Gastroesophageal sphincter (tissue), 4 donors: ENCODE data around the gene LARP1B. TPM values are rescaled to one million over a fixed set of nuclear protein-coding genes. Genes with fewer than 3 reads are reported as not detected.

Experiments used
- ATAC-seq: fragments of 150-250 bp; one replicate; pipeline ENCODE4 v1.9.1; 2016; ENCODE audit warnings: mild to moderate bottlenecking, moderate library complexity
- H3K27ac ChIP-seq, 4 donors: fragments of 200-600 bp; sonication (generic) in 3 of 4; 1 replicate in 3 of 4; 2 replicates in 1 of 4; pipeline ENCODE4 v1.5.1; 2016 to 2019
- H3K27me3 ChIP-seq: fragments of 200-600 bp; sonication (generic); one replicate; pipeline ENCODE4 v1.5.1; 2019
- H3K36me3 ChIP-seq, 2 donors: fragments of 200-600 bp; sonication (generic); one replicate each; pipeline ENCODE4 v1.5.1; 2019; ENCODE audit warnings: control low read depth in 1 of 2
- H3K4me1 ChIP-seq, 3 donors: fragments of 200-600 bp; sonication (generic); 1 replicate in 2 of 3; 2 replicates in 1 of 3; pipeline ENCODE4 v1.5.1; 2016 to 2019; ENCODE audit warnings: control low read depth in 2 of 3
- H3K4me3 ChIP-seq, 2 donors: fragments of 200-600 bp; sonication (generic); one replicate each; pipeline ENCODE4 v1.5.1; 2019; ENCODE audit warnings: mild to moderate bottlenecking in 1 of 2, moderate library complexity in 1 of 2
- H3K9me3 ChIP-seq, 3 donors: fragments of 200-600 bp; sonication (generic); one replicate each; pipeline ENCODE4 v1.5.1; 2017 to 2019; ENCODE audit warnings: control low read depth in 2 of 3
- EP300 ChIP-seq: sonication (generic); formaldehyde crosslinking; IDR thresholded peaks from one replicate; pipeline ENCODE4 v1.6.1; 2017; ENCODE audit warnings: antibody characterized with exemption, mild to moderate bottlenecking
- POLR2A ChIP-seq, 2 donors: fragments of 450-650 bp; IDR thresholded peaks; one replicate each; pipeline ENCODE4 v1.6.1; 2017; ENCODE audit warnings: antibody characterized with exemption in 2 of 2, mild to moderate bottlenecking in 2 of 2, moderate library complexity in 1 of 2
- POLR2AphosphoS5 ChIP-seq: sonication (generic); formaldehyde crosslinking; IDR thresholded peaks from one replicate; pipeline ENCODE4 v1.6.1; 2017; ENCODE audit warnings: antibody characterized with exemption
- WGBS, 2 donors: methylation state at CpG; one replicate each; pipeline ENCODE4 v1.1.5; 2018; ENCODE audit warnings: low coverage in 1 of 2; 5-methylcytosine and 5-hydroxymethylcytosine counted together
- total RNA-seq, 4 donors: library from RNA; depleted of rRNA; stranded (reverse); fragments of >200 nt; gene quantifications; one replicate each; pipeline ENCODE4 v1.1.0, GENCODE V29; 2016
- TF ChIP-seq, protein P1 (sequence below), 4 experiments: fragments of 200-600 bp in 2 of 4; fragments of 450-650 bp in 2 of 4; sonication (generic) in 1 of 4; IDR thresholded peaks; one replicate each; pipeline ENCODE4 v1.5.1; 2017 to 2019; ENCODE audit warnings: antibody characterized with exemption in 4 of 4, mild to moderate bottlenecking in 2 of 4, moderate library complexity in 2 of 4

The LARP1B gene
- total RNA-seq, 4 donors from 2014 or later, result 18.5 to 33.2 (median 26.4) TPM

DNA sequence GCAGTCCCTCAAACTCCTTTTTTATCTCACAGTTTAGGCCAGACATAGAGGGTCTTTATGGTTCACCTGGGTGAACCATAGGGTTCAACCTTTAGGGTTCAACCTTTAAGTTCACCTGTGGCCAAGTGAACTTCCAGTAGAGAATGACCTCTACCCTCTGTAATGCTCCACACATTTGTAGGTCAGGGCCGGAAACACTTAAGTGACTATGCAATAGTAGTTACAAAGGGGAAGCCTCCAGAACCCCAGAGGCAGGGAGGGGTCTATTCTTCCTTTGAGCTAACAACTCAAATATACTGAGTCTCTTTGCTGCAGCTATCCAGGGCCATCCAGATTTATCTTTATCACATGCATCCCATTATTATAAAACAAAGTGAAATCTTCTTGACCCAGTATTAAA lies 100.0 kb downstream of the LARP1B start:
- Histone ChIP-seq H3K9me3 (no peaks in the 10 kb centered on the region), H3K27me3 (no peaks in the 10 kb centered on the region), H3K36me3 (peaks cover 0 to 1% of the 10 kb centered on the region in 2 donors), H3K4me1 (peaks cover 0 to 4% (median 0%) of the 10 kb centered on the region in 3 donors), H3K4me3 (no peak overlapping the region), H3K27ac (no peak overlapping the region)
- no peak for ATAC-seq
- TF ChIP-seq POLR2A (IDR thresholded peaks at IDR 0.05) (no peak), POLR2AphosphoS5 (no peak), EP300 (no peak)
- TF ChIP-seq, protein P1, sequence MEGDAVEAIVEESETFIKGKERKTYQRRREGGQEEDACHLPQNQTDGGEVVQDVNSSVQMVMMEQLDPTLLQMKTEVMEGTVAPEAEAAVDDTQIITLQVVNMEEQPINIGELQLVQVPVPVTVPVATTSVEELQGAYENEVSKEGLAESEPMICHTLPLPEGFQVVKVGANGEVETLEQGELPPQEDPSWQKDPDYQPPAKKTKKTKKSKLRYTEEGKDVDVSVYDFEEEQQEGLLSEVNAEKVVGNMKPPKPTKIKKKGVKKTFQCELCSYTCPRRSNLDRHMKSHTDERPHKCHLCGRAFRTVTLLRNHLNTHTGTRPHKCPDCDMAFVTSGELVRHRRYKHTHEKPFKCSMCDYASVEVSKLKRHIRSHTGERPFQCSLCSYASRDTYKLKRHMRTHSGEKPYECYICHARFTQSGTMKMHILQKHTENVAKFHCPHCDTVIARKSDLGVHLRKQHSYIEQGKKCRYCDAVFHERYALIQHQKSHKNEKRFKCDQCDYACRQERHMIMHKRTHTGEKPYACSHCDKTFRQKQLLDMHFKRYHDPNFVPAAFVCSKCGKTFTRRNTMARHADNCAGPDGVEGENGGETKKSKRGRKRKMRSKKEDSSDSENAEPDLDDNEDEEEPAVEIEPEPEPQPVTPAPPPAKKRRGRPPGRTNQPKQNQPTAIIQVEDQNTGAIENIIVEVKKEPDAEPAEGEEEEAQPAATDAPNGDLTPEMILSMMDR (IDR thresholded peaks at IDR 0.05), result no peak
- WGBS, 2 donors, result 100% methylated on average over 1 of the region's 1 CpG

DNA sequence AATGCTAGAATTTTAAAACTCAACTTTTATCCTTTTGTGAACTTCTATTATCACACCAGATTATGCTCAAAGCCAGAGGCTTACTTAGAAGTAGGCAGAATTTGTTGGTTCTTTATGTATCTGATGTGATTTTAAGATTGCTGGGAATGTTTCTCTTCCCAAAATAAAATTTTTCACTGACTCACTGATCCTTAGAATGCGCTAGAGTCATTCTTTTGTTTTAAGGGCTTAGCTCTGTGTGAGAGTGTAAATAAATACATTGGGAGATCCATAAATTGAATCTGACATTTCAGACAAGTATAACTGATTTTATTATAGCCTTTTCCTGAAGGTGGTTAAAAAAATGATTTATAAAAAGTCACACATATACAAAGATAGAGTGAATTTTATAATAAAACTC lies 101.3 kb downstream of the LARP1B start:
- WGBS, 2 donors, result 94 to 100% methylated on average over 1 of the region's 1 CpG
- no peak for ATAC-seq
- Histone ChIP-seq H3K4me3 (no peak overlapping the region), H3K27me3 (no peaks in the 10 kb centered on the region), H3K36me3 (no peaks in the 10 kb centered on the region), H3K27ac (no peak overlapping the region), H3K9me3 (no peaks in the 10 kb centered on the region), H3K4me1 (peaks cover 0 to 4% (median 0%) of the 10 kb centered on the region in 3 donors)
- TF ChIP-seq, protein P1 (IDR thresholded peaks at IDR 0.05), result no peak
- TF ChIP-seq EP300 (no peak), POLR2A (IDR thresholded peaks at IDR 0.05) (no peak), POLR2AphosphoS5 (no peak)

DNA sequence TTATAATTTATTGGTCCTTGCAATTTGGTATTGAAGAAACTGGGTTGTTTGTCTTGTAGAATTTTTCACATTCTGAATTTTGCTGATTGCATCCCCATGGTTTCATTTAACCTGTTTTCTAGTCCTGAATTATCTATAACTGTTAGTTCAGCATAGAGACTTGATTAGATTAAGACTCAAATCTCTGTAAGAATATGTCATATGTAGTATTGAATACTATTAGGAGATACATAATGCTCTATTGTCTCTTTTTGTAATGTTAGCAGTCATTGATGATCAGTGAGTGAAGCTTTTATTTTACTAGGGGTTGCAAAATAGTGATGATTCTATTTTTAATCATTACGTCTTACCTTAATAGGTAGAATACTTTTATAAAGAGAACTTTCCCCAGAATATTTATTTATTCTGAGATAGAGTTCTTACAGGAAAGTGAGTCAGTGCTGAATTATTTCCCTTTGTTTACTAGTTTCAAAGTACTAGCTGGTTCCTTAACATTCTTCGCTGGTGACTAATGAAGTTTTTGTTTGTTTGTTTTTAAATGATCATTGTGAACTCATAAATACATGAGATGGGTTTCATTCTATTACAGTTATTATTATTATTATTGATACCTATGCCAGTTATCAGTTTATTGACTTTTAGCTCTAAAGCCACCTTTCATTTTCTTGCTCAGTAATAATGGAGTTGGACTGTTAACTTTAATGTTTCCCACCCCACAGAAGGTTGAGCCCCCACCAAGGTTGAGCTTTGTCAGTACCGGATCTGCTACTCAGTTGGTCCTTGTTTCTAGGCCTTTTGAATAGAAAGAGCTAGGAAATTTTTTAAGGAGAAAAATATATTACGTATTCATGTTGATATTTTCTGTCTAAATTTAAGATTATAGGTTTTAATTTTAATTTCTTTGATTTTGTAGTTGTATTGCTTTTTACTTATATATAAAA lies 102.3 kb downstream of the LARP1B start:
- Histone ChIP-seq H3K4me1 (peaks cover 0 to 4% (median 0%) of the 10 kb centered on the region in 3 donors), H3K4me3 (no peak overlapping the region), H3K9me3 (no peaks in the 10 kb centered on the region), H3K27me3 (no peaks in the 10 kb centered on the region), H3K36me3 (no peaks in the 10 kb centered on the region), H3K27ac (no peak overlapping the region)
- TF ChIP-seq EP300 (no peak), POLR2A (IDR thresholded peaks at IDR 0.05) (no peak), POLR2AphosphoS5 (no peak)
- TF ChIP-seq, protein P1 (IDR thresholded peaks at IDR 0.05), result no peak
- 62 to 87% methylated on average over 4 of the region's 4 CpGs for WGBS, 2 donors
- no peak for ATAC-seq

DNA sequence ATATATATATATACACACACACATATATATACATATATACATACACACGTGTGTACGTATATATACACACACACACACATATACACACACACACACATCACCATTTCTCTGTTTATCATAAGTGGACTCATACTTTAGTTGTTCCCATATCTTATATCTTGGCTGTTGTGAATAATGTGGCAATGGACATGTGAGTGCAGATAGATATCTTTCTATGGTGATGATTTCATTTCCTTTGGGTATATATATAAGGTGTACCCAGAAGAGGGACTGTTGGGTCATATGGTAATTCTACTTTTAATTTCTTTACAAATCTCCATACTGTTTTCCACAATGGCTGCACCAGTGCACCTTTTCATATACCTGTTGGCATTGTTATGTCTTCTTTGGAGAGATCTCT lies 105.9 kb downstream of the LARP1B start:
- Histone ChIP-seq H3K4me3 (no peak overlapping the region), H3K36me3 (no peaks in the 10 kb centered on the region), H3K9me3 (no peaks in the 10 kb centered on the region), H3K27me3 (no peaks in the 10 kb centered on the region), H3K4me1 (peaks cover 0 to 4% (median 0%) of the 10 kb centered on the region in 3 donors), H3K27ac (no peak overlapping the region)
- WGBS, 2 donors, result 75 to 83% methylated on average over 2 of the region's 2 CpGs
- TF ChIP-seq, protein P1 (IDR thresholded peaks at IDR 0.05), result no peak
- TF ChIP-seq EP300, result no peak
- TF ChIP-seq POLR2AphosphoS5, result no peak
- TF ChIP-seq POLR2A (IDR thresholded peaks at IDR 0.05), result no peak
- no peak for ATAC-seq

DNA sequence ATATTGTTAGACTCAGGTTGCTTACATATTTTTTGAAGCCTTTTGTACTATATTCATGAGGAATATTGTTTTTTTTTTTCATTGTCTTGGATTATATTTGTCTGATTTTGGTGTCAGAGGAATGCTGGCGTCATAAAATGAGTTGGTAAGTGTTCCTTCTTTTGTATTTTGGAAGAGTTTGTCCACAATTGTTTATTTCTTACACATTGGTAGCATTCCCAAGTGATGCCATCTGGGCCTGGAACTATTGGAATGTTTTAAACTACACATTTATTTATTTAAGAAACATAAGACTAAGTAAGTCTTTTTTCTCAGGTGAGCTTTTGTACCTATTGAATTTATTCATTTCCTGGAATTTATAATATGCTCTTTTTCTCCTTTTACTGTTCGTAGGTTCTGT lies 107.6 kb downstream of the LARP1B start:
- H3K36me3 ChIP-seq, result no peaks in the 10 kb centered on the region
- ATAC-seq, result no peak
- no peak overlapping the region for H3K27ac ChIP-seq
- H3K4me3 ChIP-seq, result no peak overlapping the region
- no peak for TF ChIP-seq POLR2AphosphoS5
- no peak for TF ChIP-seq EP300
- no peak for TF ChIP-seq POLR2A (IDR thresholded peaks at IDR 0.05)
- TF ChIP-seq, protein P1 (IDR thresholded peaks at IDR 0.05), result no peak
- WGBS, 2 donors, result 82 to 89% methylated on average over 2 of the region's 2 CpGs
- H3K27me3 ChIP-seq, result no peaks in the 10 kb centered on the region
- H3K9me3 ChIP-seq, result no peaks in the 10 kb centered on the region
- no peaks in the 10 kb centered on the region for H3K4me1 ChIP-seq
